Measurements from ENCODE around the gene MBL2. TPM values are rescaled to one million over a fixed set of nuclear protein-coding genes. Genes with fewer than 3 reads are reported as not detected.

MBL2 gene
- total and polyA plus RNA-seq, 4 donors, result 36.2 to 222 (median 105) TPM

DNA sequence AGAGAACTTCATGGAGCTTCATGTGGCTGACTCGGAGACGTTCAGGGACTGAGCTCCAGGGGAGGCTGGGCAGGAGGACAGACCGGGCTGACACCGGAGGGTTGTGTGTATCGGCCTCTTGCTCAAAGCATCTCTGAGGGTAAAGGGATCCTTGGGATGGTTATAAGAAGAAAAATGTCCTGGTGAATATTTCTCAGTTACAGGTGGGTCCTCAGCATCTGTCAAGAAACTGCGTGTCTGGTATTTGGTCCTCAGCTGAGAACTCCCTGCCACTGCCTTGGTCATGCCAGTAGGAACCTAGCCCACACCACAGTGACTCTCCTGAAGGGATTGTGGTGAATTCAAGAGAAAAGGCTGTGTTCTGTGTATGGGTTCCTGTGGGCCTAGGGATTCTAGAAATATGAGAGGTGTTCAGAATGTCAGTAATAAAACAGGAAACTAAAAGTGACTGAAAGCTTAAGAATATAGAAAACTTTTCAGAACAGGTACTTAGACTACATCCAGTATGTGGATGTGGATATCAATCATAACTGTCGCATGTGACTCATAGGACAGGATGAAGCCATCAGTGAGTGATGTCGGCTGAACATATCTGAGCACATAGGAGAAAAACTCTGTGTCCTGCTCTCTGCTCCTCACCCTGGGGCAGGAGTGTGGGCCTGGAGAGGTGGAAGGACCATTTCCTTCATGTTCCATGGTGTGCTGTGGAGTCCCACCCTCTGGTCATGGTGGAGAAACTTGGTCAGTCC is 28.4 kb downstream of the MBL2 start:
- no peak overlapping the region for H3K27ac ChIP-seq (ENCODE audit: low read depth in 1 of 2, low read length in 2 of 2)
- H3K4me1 ChIP-seq (ENCODE audit: control insufficient read depth in 4 of 4, insufficient read depth in 4 of 4, low read length in 3 of 4), result peaks cover 0 to 6% (median 1%) of the 10 kb centered on the region in 4 donors
- H3K9ac ChIP-seq (ENCODE audit: low read depth in 1 of 2, low read length in 2 of 2), result no peak overlapping the region
- H3K36me3 ChIP-seq (ENCODE audit: control insufficient read depth in 4 of 4, insufficient read depth in 3 of 4, low read depth in 1 of 4, low read length in 3 of 4), result no peaks in the 10 kb centered on the region
- no peak for TF ChIP-seq FOXA2 (IDR thresholded peaks at IDR 0.05)
- no peak for TF ChIP-seq TAF1 (conservative IDR thresholded peaks at IDR 0.05)
- TF ChIP-seq, protein P1, sequence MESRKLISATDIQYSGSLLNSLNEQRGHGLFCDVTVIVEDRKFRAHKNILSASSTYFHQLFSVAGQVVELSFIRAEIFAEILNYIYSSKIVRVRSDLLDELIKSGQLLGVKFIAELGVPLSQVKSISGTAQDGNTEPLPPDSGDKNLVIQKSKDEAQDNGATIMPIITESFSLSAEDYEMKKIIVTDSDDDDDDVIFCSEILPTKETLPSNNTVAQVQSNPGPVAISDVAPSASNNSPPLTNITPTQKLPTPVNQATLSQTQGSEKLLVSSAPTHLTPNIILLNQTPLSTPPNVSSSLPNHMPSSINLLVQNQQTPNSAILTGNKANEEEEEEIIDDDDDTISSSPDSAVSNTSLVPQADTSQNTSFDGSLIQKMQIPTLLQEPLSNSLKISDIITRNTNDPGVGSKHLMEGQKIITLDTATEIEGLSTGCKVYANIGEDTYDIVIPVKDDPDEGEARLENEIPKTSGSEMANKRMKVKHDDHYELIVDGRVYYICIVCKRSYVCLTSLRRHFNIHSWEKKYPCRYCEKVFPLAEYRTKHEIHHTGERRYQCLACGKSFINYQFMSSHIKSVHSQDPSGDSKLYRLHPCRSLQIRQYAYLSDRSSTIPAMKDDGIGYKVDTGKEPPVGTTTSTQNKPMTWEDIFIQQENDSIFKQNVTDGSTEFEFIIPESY (IDR thresholded peaks at IDR 0.05), result no peak
- no peak for TF ChIP-seq GABPA (IDR thresholded peaks at IDR 0.05 in 1 of 2, conservative IDR thresholded peaks at IDR 0.05 in 1 of 2)
- TF ChIP-seq JUND (IDR thresholded peaks at IDR 0.05), result no peak
- TF ChIP-seq, protein P2, sequence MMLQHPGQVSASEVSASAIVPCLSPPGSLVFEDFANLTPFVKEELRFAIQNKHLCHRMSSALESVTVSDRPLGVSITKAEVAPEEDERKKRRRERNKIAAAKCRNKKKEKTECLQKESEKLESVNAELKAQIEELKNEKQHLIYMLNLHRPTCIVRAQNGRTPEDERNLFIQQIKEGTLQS (IDR thresholded peaks at IDR 0.05), result no peak
- TF ChIP-seq NR2F2 (IDR thresholded peaks at IDR 0.05), result no peak
- no peaks in the 10 kb centered on the region for H3K9me3 ChIP-seq (ENCODE audit: control insufficient read depth in 4 of 4, low read length in 3 of 4)
- H3K27me3 ChIP-seq (ENCODE audit: control insufficient read depth in 4 of 4, insufficient read depth in 4 of 4, low read length in 3 of 4), result no peaks in the 10 kb centered on the region
- no peak overlapping the region for H3K4me3 ChIP-seq (ENCODE audit: low read depth in 1 of 3, low read length in 3 of 3)
- no peak for DNase-seq (ENCODE audit: low spot score)
- 77% methylated on average over 8 of the region's 8 CpGs for WGBS

DNA sequence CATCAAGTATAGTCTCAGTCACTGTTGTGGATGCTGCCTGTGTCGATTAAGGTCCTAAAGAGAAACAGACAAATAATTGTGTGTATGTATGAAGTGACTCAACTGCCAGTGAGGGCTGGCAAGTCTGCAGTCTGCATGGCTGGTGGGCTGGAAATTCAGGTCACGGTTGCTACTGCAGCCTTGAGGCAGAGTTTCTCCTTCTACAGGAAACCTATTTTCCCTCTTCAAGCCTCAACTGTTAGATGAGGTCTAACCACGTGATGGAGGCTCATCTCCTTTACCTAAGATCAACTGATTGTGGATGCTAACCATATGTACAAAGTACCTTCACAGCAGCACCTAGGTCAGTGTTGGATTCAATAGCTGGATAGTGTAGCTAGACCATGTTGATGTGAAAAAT is 29.9 kb downstream of the MBL2 start:
- Histone ChIP-seq H3K27me3 (ENCODE audit: control insufficient read depth in 4 of 4, insufficient read depth in 4 of 4, low read length in 3 of 4) (no peaks in the 10 kb centered on the region), H3K36me3 (ENCODE audit: control insufficient read depth in 4 of 4, insufficient read depth in 3 of 4, low read depth in 1 of 4, low read length in 3 of 4) (no peaks in the 10 kb centered on the region), H3K9ac (ENCODE audit: low read depth in 1 of 2, low read length in 2 of 2) (no peak overlapping the region), H3K27ac (ENCODE audit: low read depth in 1 of 2, low read length in 2 of 2) (no peak overlapping the region), H3K4me1 (ENCODE audit: control insufficient read depth in 4 of 4, insufficient read depth in 4 of 4, low read length in 3 of 4) (peaks cover 0 to 6% (median 1%) of the 10 kb centered on the region in 4 donors), H3K9me3 (ENCODE audit: control insufficient read depth in 4 of 4, low read length in 3 of 4) (no peaks in the 10 kb centered on the region), H3K4me3 (ENCODE audit: low read depth in 1 of 3, low read length in 3 of 3) (no peak overlapping the region)
- DNase-seq (ENCODE audit: low spot score), result no peak
- WGBS, result 76% methylated on average over 3 of the region's 3 CpGs
- TF ChIP-seq EGR1 (IDR thresholded peaks at IDR 0.05; ENCODE audit: low read depth in 2 of 2), result no peak

DNA sequence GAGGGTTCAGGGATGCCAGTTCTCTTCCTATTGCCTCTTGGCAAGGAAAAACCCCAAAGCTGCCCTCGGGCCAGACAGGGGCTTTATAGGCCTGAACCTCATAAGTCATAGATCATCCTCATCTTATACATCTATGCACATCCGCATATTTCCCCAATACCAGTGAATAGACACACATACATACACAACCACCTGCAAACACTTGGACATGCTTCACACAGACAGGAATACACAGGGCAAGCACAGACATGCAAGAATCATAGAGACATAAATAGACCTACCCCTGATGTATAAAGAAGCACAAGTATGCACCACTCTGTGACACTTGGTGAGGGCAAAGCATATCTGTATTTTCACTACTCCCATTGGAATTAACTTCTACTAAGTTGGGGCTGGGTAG is 30.7 kb downstream of the MBL2 start:
- no peaks in the 10 kb centered on the region for H3K9me3 ChIP-seq (ENCODE audit: control insufficient read depth in 4 of 4, low read length in 3 of 4)
- H3K4me3 ChIP-seq (ENCODE audit: low read depth in 1 of 3, low read length in 3 of 3), result no peak overlapping the region
- no peak for TF ChIP-seq FOXA2 (IDR thresholded peaks at IDR 0.05)
- no peak for TF ChIP-seq JUND (IDR thresholded peaks at IDR 0.05)
- TF ChIP-seq HNF4A (conservative IDR thresholded peaks at IDR 0.05), result no peak
- TF ChIP-seq SP1 (IDR thresholded peaks at IDR 0.05), result no peak
- TF ChIP-seq, protein P3, sequence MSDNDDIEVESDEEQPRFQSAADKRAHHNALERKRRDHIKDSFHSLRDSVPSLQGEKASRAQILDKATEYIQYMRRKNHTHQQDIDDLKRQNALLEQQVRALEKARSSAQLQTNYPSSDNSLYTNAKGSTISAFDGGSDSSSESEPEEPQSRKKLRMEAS (IDR thresholded peaks at IDR 0.05), result no peak
- no peak for TF ChIP-seq EGR1 (IDR thresholded peaks at IDR 0.05; ENCODE audit: low read depth in 2 of 2)
- TF ChIP-seq YY1 (IDR thresholded peaks at IDR 0.05), result no peak
- TF ChIP-seq, protein P2 (IDR thresholded peaks at IDR 0.05), result no peak
- no peak for TF ChIP-seq NR2F2 (IDR thresholded peaks at IDR 0.05)
- no peaks in the 10 kb centered on the region for H3K27me3 ChIP-seq (ENCODE audit: control insufficient read depth in 4 of 4, insufficient read depth in 4 of 4, low read length in 3 of 4)
- H3K9ac ChIP-seq (ENCODE audit: low read depth in 1 of 2, low read length in 2 of 2), result no peak overlapping the region
- WGBS, result 87% methylated on average over 2 of the region's 2 CpGs
- no peak for DNase-seq (ENCODE audit: low spot score)
- H3K4me1 ChIP-seq (ENCODE audit: control insufficient read depth in 4 of 4, insufficient read depth in 4 of 4, low read length in 3 of 4), result peaks cover 0 to 6% (median 1%) of the 10 kb centered on the region in 4 donors
- no peaks in the 10 kb centered on the region for H3K36me3 ChIP-seq (ENCODE audit: control insufficient read depth in 4 of 4, insufficient read depth in 3 of 4, low read depth in 1 of 4, low read length in 3 of 4)
- no peak overlapping the region for H3K27ac ChIP-seq (ENCODE audit: low read depth in 1 of 2, low read length in 2 of 2)
